Measurements from ENCODE around the gene PANK2. TPM values are rescaled to one million over a fixed set of nuclear protein-coding genes. Genes with fewer than 3 reads are reported as not detected.
A peak's percentile ranks its signal among the peaks of the same experiment; 100 is the strongest.

PANK2 gene
- polyA plus RNA-seq, 1 of the 3 experiments (the other 2 are of a cell fraction), result 17.7 TPM

GRCh38 chr20:3930265-3931206 lies 41.3 kb downstream of the PANK2 start:
- H3K9ac ChIP-seq, result no peak overlapping the region
- H3K4me1 ChIP-seq (ENCODE audit: control insufficient read depth in 1 of 2, insufficient read depth in 2 of 2, low read depth in 1 of 2, low read length in 1 of 2), result peaks cover 0 to 16% of the 10 kb centered on the region in 2 experiments; a peak in 1 of 4 replicates
- no peaks in the 10 kb centered on the region for H3K9me2 ChIP-seq
- H4K20me1 ChIP-seq (ENCODE audit: insufficient read depth), result no peaks in the 10 kb centered on the region
- no peak overlapping the region for H3K4me3 ChIP-seq (ENCODE audit: low read depth in 2 of 2, low read length in 1 of 2)
- peaks cover 50% of the 10 kb centered on the region for H3F3A ChIP-seq (replicated peaks; ENCODE audit: insufficient read depth)
- H3K9me3 ChIP-seq, result no peaks in the 10 kb centered on the region
- TF ChIP-seq EZH2phosphoT487 (IDR thresholded peaks at IDR 0.05; ENCODE audit: borderline replicate concordance, low read depth), result no peak
- no peak for TF ChIP-seq TCF12 (IDR thresholded peaks at IDR 0.05)
- TF ChIP-seq FOXJ3 (CRISPR knock-in tag; IDR thresholded peaks at IDR 0.05), result no peak
- TF ChIP-seq POLR2AphosphoS5 (IDR thresholded peaks at IDR 0.05; ENCODE audit: low read depth, low read length), result peak; percentile 40
- no peak for TF ChIP-seq CTCF (IDR thresholded peaks at IDR 0.05)
- no peak for TF ChIP-seq RXRA (IDR thresholded peaks at IDR 0.05; ENCODE audit: borderline replicate concordance, low read depth)
- TF ChIP-seq YY1 (IDR thresholded peaks at IDR 0.05; ENCODE audit: low read depth), result no peak
- TF ChIP-seq FOSL2 (IDR thresholded peaks at IDR 0.05; ENCODE audit: borderline replicate concordance, low read depth), result no peak
- TF ChIP-seq MXI1 (IDR thresholded peaks at IDR 0.05; ENCODE audit: low read depth, low read length), result peak; percentile 34; the same call in 1 of the 2 replicates
- peak; percentile 8; the same call in 1 of the 2 replicates for TF ChIP-seq JUND (IDR thresholded peaks at IDR 0.05)
- no peak for TF ChIP-seq FOXM1 (IDR thresholded peaks at IDR 0.05; ENCODE audit: low read depth)
- no peak for TF ChIP-seq RFX5 (IDR thresholded peaks at IDR 0.05; ENCODE audit: low read length)
- no peak for TF ChIP-seq CHD2 (IDR thresholded peaks at IDR 0.05; ENCODE audit: low read length, partially characterized antibody)
- ChIA-PET POLR2A (no interaction called here), CTCF (interaction anchor here (1.4 kb wide), 1 partner anchor 142 kb away, joined by 4 read pairs; no protein-coding TSS in a partner anchor)
- H3K4me2 ChIP-seq, result no peak overlapping the region
- H3K36me3 ChIP-seq (replicated peaks in 1 of 2; ENCODE audit: control insufficient read depth in 1 of 2, insufficient read depth in 2 of 2, low read length in 1 of 2), result peaks cover 18 to 31% of the 10 kb centered on the region in 2 experiments
- no peak for DNase-seq
- no peak overlapping the region for H2AFZ ChIP-seq (ENCODE audit: low read depth)
- no peak overlapping the region; a peak in 2 of 4 replicates for H3K27ac ChIP-seq (ENCODE audit: low read depth in 2 of 2, low read length in 1 of 2)
- WGBS (ENCODE audit: low lambda C conversion rate), result 71% methylated on average over 5 of the region's 6 CpGs
- no peaks in the 10 kb centered on the region for H3K27me3 ChIP-seq (ENCODE audit: insufficient read depth)
- peaks cover 3% of the 10 kb centered on the region; the same call in 1 of the 2 replicates for H3K79me2 ChIP-seq (ENCODE audit: insufficient read depth)

GRCh38 chr20:3931664-3932063 lies 42.5 kb downstream of the PANK2 start:
- Histone ChIP-seq H3K9me3 (no peaks in the 10 kb centered on the region), H3K79me2 (ENCODE audit: insufficient read depth) (no peaks in the 10 kb centered on the region), H3K27me3 (ENCODE audit: insufficient read depth) (no peaks in the 10 kb centered on the region), H3K36me3 (replicated peaks in 1 of 2; ENCODE audit: control insufficient read depth in 1 of 2, insufficient read depth in 2 of 2, low read length in 1 of 2) (peaks cover 20 to 28% of the 10 kb centered on the region in 2 experiments), H3K9ac (no peak overlapping the region), H2AFZ (ENCODE audit: low read depth) (no peak overlapping the region), H3K9me2 (no peaks in the 10 kb centered on the region), H3K4me3 (ENCODE audit: low read depth in 2 of 2, low read length in 1 of 2) (no peak overlapping the region), H3K4me1 (ENCODE audit: control insufficient read depth in 1 of 2, insufficient read depth in 2 of 2, low read depth in 1 of 2, low read length in 1 of 2) (peaks cover 0 to 16% of the 10 kb centered on the region in 2 experiments; a peak in 1 of 4 replicates), H4K20me1 (ENCODE audit: insufficient read depth) (no peaks in the 10 kb centered on the region), H3K27ac (ENCODE audit: low read depth in 2 of 2, low read length in 1 of 2) (peak overlapping the region in 1 of 2 experiments; percentile 22; a peak in 1 of 4 replicates), H3K4me2 (no peak overlapping the region), H3F3A (replicated peaks; ENCODE audit: insufficient read depth) (peaks cover 46% of the 10 kb centered on the region)
- no CpG with 5 or more reads among the region's 3 CpGs for WGBS (ENCODE audit: low lambda C conversion rate)
- TF ChIP-seq GATA2 (CRISPR knock-in tag; IDR thresholded peaks at IDR 0.05) (no peak), POLR2AphosphoS5 (IDR thresholded peaks at IDR 0.05; ENCODE audit: low read depth, low read length) (0 out of 2 replicates have a peak, but pooled peaks have one; percentile 28)
- CTCF ChIA-PET, result no interaction called here
- POLR2A ChIA-PET, result no interaction called here
- DNase-seq, result no peak
